Measurements from ENCODE around the gene HMOX1. TPM values are rescaled to one million over a fixed set of nuclear protein-coding genes. Genes with fewer than 3 reads are reported as not detected.

The HMOX1 gene
- total RNA-seq, 3 donors from 2014 or later (not counting 1 experiment from before 2014, with no cell fraction given): 7.5 to 61.6 (median 15.9) TPM

GRCh38 chr22:35337932-35338331 lies 43.0 kb upstream of the HMOX1 start:
- no peak overlapping the region for H3K4me3 Mint-ChIP-seq
- peaks cover 42% of the 10 kb centered on the region for H3K36me3 ChIP-seq (ENCODE audit: control insufficient read depth, insufficient read depth, low read length)
- H3K4me3 ChIP-seq (ENCODE audit: low read length): no peak overlapping the region
- ATAC-seq (peak in 2 of 3 donors; percentile 41 to 56), DNase-seq (peak in 1 of 2 donors; percentile 43)
- H3K4me1 ChIP-seq (ENCODE audit: control insufficient read depth, insufficient read depth, low read length): no peaks in the 10 kb centered on the region
- H3K9me3 Mint-ChIP-seq: no peaks in the 10 kb centered on the region
- no peaks in the 10 kb centered on the region for H3K9me3 ChIP-seq (ENCODE audit: control insufficient read depth, insufficient read depth, low read length)
- intact Hi-C loops (cut with micrococcal nuclease): no loop called here
- no peaks in the 10 kb centered on the region for H3K27me3 ChIP-seq (ENCODE audit: control insufficient read depth, insufficient read depth, low read length)
- H3K4me1 Mint-ChIP-seq: peaks cover 0 to 4% of the 10 kb centered on the region in 2 donors
- no peak for TF ChIP-seq CTCF (IDR thresholded peaks at IDR 0.05)
- no peaks in the 10 kb centered on the region for H3K27me3 Mint-ChIP-seq (ENCODE audit: low read depth in 2 of 2)
- no peaks in the 10 kb centered on the region for H3K36me3 Mint-ChIP-seq
- WGBS (ENCODE audit: insufficient coverage): 85% methylated on average over 4 of the region's 4 CpGs
- no peak overlapping the region for H3K27ac ChIP-seq (ENCODE audit: low read length)
- H3K27ac Mint-ChIP-seq: no peak overlapping the region

DNA sequence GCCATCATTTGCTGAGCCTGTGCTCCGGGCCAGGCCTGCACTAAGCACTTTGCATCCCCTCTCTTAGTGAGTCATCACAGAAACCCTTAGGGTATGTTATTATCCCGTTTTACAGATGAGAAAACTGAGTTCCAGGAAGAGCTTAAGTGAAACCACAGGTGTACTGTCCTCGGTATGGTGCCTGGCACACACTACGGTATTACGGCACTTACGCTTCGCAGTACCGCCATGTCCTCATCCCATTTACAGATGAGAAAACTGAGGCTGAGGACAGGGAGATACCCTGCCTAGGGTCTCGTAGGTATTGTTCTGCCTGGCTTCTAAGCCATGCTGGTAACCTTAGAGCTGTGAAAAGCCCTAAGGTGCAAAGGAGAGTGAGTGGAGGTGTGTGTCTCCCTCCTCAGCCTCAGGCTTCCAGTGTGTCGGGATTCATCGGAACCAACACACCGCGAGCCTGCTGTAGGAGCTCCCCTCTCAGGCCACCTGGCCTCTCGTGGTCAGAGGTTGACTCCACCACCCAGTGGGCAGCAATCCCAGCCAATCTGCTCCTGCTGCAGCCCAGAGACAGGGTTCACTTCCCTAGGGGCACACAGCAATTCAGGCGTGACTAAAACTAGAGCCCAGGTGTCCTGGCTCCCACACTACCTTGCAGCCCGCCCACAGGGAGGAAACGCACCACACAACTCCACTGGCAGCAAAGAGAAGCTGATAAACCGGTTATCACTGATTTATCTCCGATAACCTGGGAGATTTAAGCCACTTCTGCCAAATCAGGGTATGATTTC lies 39.6 kb upstream of the HMOX1 start:
- no peak for DNase-seq
- Histone ChIP-seq H3K27ac (ENCODE audit: low read length) (no peak overlapping the region), H3K9me3 (ENCODE audit: control insufficient read depth, insufficient read depth, low read length) (no peaks in the 10 kb centered on the region), H3K4me1 (ENCODE audit: control insufficient read depth, insufficient read depth, low read length) (no peaks in the 10 kb centered on the region), H3K27me3 (ENCODE audit: control insufficient read depth, insufficient read depth, low read length) (no peaks in the 10 kb centered on the region), H3K36me3 (ENCODE audit: control insufficient read depth, insufficient read depth, low read length) (peaks cover 24% of the 10 kb centered on the region), H3K4me3 (ENCODE audit: low read length) (no peak overlapping the region)
- no peaks in the 10 kb centered on the region for H3K9me3 Mint-ChIP-seq
- no peaks in the 10 kb centered on the region for H3K27me3 Mint-ChIP-seq (ENCODE audit: low read depth in 2 of 2)
- no peaks in the 10 kb centered on the region for H3K36me3 Mint-ChIP-seq
- no peak for TF ChIP-seq CTCF (IDR thresholded peaks at IDR 0.05)
- H3K27ac Mint-ChIP-seq: peak overlapping the region in 1 of 2 donors; percentile 27
- ATAC-seq: no peak
- 90% methylated on average over 19 of the region's 19 CpGs for WGBS (ENCODE audit: insufficient coverage)
- intact Hi-C loops (cut with micrococcal nuclease): no loop called here
- peaks cover 0 to 4% of the 10 kb centered on the region in 2 donors for H3K4me1 Mint-ChIP-seq
- no peak overlapping the region for H3K4me3 Mint-ChIP-seq

GRCh38 chr22:35342390-35342789 lies 38.5 kb upstream of the HMOX1 start:
- Histone ChIP-seq H3K4me1 (ENCODE audit: control insufficient read depth, insufficient read depth, low read length) (no peaks in the 10 kb centered on the region), H3K4me3 (ENCODE audit: low read length) (no peak overlapping the region), H3K27me3 (ENCODE audit: control insufficient read depth, insufficient read depth, low read length) (no peaks in the 10 kb centered on the region), H3K36me3 (ENCODE audit: control insufficient read depth, insufficient read depth, low read length) (peaks cover 18% of the 10 kb centered on the region), H3K27ac (ENCODE audit: low read length) (no peak overlapping the region), H3K9me3 (ENCODE audit: control insufficient read depth, insufficient read depth, low read length) (no peaks in the 10 kb centered on the region)
- 92% methylated on average over 4 of the region's 4 CpGs for WGBS (ENCODE audit: insufficient coverage)
- Mint-ChIP-seq H3K4me3 (no peak overlapping the region), H3K27me3 (ENCODE audit: low read depth in 2 of 2) (no peaks in the 10 kb centered on the region), H3K27ac (no peak overlapping the region), H3K4me1 (peaks cover 0 to 4% of the 10 kb centered on the region in 2 donors), H3K36me3 (no peaks in the 10 kb centered on the region), H3K9me3 (no peaks in the 10 kb centered on the region)
- DNase-seq: no peak
- intact Hi-C loops (cut with micrococcal nuclease): no loop called here
- no peak for TF ChIP-seq CTCF (IDR thresholded peaks at IDR 0.05)
- ATAC-seq: peak; percentile 11 to 22 (median 12)
